MV-4-11 (cell line): ENCODE measurements around the gene P2RY4.
"Not testable (repeated sequence)": the region's sequence is repeated elsewhere in the genome, so short reads cannot be mapped to it uniquely, and the experiment has no call there.

ENCODE experiments used
- DNase-seq: peaks from one replicate; lab custom pipeline; 2025; lab: John Stamatoyannopoulos, UW

The P2RY4 gene

GRCh38 chrX:70243601-70244000 lies 16.4 kb downstream of the P2RY4 start:
- not testable (repeated sequence) for DNase-seq

GRCh38 chrX:70241501-70241900 lies 18.5 kb downstream of the P2RY4 start:
- no peak for DNase-seq

DNA sequence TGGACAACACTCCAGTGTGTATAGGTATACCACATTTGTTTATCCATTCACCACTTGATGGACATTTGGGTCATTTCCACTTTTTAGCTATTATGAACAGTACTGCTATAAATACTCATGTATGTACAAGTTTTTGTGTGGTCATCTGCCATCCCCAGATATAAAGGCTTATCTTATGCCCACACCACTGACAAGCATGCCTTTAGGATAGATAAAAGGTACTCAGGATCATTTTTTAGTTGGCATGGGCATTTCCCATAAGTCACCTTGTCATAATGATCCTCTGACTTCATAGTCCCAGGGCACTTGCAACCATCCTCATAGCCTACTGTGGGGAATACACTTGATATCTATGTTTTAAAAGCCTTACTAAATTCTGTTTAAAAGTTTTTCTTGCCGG lies 19.3 kb downstream of the P2RY4 start:
- no peak for DNase-seq

DNA sequence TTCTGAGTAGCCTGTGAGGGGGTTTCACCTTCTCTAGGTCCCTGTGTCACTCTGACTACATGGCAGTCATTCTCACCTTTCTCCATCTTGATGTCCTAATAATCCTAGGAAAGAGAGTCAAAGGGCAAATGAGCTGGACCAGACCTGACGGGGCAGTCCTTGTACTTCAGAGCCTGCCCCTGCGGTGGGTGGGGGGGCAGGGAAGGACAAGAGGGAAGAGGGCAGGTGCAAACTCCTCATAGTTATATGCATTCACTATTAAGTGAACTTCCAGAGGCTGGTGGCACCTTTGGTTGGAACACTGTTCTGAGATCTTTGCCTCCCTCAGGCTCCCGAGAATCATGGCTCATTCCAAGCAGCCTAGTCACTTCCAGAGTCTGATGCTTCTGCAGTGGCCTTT lies 25.6 kb downstream of the P2RY4 start, which contains the start of gene AWAT1:
TSS of gene AWAT1 (plus strand) at position 301 of the 400 bp plus-strand sequence. CDS start at position 342, 41 bp downstream.
- no peak for DNase-seq

GRCh38 chrX:70231666-70232065 lies 28.3 kb downstream of the P2RY4 start:
- DNase-seq, result no peak

GRCh38 chrX:70226687-70227086 lies 33.3 kb downstream of the P2RY4 start:
- no peak for DNase-seq

DNA sequence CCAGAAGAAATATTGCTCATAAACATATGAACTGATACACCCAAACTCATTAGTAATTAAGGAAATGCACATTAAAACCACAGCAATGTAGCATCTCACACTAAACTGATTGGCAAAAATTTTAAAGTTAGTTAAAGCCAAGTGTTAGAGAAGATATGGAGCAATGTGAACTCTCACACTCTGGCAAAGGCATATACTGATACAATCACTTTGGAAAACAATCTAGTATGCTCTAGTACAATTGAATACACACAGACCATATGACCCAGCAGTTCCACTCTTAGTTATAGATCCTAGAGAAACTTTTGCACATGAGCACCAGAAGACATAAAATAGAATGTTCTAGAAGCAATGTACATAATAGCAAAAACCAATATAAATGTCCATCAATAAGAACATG lies 34.0 kb downstream of the P2RY4 start:
- DNase-seq, result no peak

- no peak for DNase-seq
Observed at GRCh38 chrX:70219938-70220764, 39.9 kb downstream of the P2RY4 start.

DNA sequence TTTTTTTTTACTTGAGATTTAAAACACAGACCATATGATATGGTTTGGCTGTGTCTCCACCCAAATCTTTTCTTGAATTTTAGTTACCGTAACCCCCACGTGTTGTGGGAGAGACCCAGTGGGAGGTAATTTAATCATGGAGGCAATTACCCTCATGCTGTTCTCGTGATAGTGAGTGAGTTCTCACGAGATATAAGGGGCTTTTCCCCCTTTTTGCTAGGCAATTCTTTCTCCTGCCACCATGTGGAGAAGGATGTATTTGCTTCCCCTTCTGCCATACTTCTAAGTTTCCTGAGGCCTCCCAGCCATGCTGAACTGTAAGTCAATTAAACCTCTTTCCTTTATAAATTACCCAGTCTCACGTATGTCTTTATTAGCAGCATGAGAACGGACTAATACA lies 50.4 kb downstream of the P2RY4 start:
- not testable (repeated sequence) for DNase-seq

GRCh38 chrX:70208479-70208878 lies 51.5 kb downstream of the P2RY4 start:
- DNase-seq, result no peak
